Fibroblast of skin of back (primary cell): ENCODE measurements around the gene UST.
"Not testable (repeated sequence)": the region's sequence is repeated elsewhere in the genome, so short reads cannot be mapped to it uniquely, and the experiment has no call there.

ENCODE experiments used
- DNase-seq: peaks from one replicate; pipeline ENCODE4 v3.0.0-alpha.2; 2013

Gene UST

GRCh38 chr6:149014631-149015534 is 268.1 kb downstream of the UST start:
- peak; percentile 80 for DNase-seq

DNA sequence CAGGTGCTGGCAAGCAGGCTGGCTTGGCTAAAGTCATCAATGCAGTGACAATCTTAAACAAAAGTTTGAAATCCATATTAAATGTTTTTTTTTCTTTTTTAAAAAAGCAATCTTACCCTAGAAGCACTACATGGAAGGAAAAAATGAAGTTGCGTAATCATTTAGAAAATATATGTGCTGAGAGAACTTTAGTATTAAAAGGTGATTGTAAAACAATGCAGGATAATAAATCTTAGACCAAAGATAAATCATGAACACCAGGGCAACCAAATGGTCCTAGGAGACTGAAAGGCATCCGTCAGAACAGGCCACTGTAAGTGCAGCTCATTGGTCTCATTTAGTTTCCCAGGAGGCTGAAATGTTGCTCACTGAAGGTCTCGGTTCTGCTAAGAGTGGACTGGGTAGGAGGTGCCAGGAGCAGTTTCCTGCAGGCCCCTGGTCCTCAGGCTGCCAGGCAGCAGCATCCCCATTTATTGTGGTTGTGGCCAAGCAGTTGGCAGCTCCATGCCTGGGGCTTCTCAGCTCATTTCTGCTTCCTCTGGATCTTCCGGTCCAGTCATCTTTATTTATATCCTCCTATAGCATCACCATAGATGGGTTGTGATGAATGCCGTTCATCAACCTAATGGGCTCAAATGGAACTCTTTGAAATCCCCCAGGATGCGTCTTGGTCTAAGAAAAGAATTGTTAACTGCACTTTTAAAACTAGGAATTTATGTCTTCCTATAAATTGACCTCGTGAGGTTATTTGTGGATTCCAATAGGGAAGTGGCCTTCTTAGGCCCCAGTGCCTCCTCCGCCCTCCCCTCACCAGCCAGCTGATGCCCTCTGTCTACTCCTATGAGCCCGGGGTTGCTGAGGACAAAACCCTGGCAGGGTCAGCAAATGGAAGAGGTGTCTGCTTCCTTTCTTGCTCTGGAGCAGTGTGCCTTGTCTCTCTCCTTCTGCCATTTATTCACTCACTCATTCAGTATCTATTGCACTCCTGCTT is 269.0 kb downstream of the UST start:
- peak; percentile 30 for DNase-seq

DNA sequence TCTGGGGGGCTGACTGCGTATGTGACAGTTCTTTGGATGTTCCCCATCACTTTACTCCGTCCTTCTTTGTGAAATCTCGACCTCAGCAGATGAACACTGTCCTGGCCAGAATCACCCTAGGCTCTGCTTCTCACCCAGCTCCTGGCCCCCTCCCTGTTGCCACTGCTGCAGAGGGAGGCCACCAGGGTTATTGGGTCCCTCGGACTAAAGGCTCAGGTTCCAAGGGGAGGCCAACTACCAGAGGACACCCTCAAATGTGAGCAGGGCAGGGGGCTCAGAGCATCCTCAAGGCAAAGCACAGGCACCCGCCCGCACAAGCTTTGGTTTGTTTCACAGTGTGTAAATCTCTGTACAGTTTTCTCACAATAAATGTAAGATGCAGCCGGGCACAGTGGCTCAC is 269.9 kb downstream of the UST start:
- DNase-seq: no peak

DNA sequence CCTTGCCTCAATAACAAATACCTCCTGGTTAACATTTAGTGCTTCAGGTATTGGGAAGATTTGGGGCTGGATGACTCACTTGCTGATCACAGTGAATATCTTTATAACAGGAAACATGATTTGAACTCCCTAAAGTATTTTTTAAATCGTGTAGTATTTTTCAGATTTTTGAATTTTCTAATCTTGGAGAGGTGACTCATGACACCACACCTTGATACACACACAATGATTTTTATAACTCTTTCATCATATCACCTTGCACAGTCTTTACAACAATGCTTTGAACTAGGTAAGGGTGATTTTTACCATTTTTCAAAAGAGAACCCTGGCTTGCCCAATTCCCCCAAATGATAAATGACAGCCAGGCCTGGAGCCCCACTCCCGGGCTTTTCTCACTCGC is 273.5 kb downstream of the UST start:
- DNase-seq: no peak

DNA sequence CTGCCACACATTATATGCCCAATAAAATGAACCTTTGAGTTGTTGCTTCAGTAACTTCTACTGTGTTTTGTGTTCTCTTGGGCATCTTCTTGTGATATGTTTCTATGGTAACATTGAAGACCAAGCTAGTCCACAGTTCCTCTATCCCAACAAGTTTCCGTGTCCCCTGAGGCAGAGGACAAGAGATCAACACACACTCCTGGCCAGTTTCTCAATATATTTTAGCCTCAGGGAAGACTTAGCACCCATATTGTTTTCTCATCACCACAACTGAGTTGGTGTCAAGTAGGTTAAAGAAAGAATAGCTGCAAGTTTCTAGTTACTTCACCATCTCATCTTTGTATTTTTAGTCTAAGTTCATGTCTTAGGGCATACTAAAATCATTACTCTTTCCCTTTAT is 277.5 kb downstream of the UST start:
- DNase-seq: no peak

DNA sequence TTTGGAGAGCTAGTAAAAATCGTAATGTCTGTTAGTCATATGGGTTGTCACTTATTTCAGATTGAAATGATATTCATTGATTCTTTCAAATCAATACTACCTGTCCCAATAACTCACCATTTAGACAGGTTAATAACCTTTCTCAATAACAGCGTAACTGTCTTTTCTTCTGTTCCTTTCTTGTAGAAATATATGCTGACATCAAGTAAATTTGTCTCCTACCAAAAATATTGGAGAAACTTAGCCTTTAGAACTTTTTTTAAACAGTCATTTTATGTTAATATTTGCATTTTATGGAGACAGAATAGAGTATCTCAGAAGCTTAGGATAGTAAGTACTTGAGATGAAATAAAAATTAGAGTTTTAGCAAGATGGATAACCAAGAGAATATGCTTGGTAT is 278.2 kb downstream of the UST start:
- no peak for DNase-seq

- peak; percentile 97 for DNase-seq
These were observed 279.7 kb downstream of the UST start for GRCh38 chr6:149026530-149026942.

DNA sequence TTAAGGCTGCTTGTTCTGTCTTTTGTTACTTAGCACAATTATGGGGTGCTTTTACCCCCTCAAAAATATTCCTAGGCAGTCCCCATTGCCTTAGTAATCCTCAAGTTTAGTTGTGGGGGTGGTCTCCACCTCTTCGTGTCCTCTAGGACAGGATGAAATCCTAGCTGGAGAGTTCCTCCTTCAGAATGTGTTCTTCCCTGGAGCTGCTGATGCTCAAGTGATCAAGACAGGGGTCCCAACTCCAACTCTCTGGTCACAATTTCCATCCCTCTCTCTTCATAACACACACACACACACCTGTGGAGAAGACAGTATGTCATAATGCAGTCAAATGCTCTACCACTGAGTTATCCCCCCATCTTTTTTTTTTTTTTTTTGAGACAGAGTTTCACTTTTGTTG is 280.7 kb downstream of the UST start:
- no peak for DNase-seq

- DNase-seq: peak; percentile 84
These were observed 282.1 kb downstream of the UST start for GRCh38 chr6:149028767-149029405.

DNA sequence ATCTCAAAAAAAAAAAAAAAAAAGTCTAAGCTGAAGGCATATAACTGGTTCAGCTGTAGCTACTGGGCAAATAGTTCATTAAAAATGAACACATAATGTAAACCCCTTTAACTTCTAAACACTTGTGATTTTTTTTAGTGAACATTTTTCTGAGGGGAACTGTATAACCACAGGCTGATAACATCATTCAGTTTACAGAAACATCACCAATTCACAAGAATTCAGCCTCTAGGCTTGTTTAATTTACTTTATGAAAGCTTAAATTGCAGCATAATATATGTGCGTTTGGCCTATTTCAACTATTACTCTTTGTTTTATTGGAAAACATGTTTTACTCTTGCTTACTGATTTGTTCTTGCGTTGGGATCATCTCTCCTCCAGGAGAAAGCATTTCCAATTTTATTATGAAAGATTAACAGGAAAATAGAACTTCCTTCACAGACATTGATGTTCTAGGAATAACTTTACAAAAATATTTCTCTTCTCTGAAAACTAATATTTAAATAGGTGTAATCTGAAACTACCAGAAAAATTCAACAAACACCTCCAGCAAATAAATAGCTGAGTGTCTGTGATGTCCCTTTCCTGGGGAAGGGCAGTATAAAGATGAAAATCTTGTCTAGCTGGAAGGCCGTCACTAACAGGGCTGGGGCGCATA is 284.5 kb downstream of the UST start:
- DNase-seq: no peak

DNA sequence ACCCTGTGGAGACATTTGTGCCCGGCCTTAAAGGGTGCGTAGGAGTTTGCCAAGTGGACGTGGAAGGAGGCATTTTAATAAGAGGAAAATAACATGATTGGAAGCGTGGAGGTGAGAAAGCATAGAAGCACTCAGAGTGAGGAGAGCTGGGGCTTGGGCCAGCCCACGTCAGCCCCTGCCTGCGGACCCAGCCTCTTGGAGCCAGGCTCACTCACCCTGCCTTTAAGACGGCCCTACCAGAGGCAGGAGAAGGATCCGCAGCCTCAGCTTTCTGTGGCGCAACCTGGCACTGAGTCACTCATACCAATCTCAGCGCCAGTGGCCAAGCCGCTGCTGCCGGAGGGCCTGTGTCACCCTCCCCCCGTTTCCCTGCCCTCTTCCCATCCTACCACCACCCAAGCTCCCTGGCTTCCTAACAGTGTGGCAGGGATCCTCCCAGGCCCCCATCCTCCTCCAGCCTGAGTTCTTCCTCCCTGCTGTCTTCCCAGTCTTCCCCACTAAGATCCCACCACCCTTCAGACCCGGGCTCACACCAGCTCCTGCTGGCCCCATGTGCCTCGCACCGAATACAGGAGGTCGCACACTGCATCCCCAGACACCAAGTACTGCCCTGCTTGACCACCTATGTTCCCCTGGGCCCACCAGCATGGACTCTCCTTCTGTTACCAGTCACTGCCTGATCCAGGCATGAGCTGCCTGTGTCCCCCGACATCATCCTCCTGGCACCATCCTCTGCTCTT is 285.2 kb downstream of the UST start:
- DNase-seq: peak; percentile 92

GRCh38 chr6:149032599-149033405 is 286.0 kb downstream of the UST start:
- DNase-seq: peak; percentile 97

- DNase-seq: no peak
These were observed 286.6 kb downstream of the UST start for GRCh38 chr6:149033454-149033853.

- no peak for DNase-seq
These were observed 288.9 kb downstream of the UST start for GRCh38 chr6:149035766-149036165.

DNA sequence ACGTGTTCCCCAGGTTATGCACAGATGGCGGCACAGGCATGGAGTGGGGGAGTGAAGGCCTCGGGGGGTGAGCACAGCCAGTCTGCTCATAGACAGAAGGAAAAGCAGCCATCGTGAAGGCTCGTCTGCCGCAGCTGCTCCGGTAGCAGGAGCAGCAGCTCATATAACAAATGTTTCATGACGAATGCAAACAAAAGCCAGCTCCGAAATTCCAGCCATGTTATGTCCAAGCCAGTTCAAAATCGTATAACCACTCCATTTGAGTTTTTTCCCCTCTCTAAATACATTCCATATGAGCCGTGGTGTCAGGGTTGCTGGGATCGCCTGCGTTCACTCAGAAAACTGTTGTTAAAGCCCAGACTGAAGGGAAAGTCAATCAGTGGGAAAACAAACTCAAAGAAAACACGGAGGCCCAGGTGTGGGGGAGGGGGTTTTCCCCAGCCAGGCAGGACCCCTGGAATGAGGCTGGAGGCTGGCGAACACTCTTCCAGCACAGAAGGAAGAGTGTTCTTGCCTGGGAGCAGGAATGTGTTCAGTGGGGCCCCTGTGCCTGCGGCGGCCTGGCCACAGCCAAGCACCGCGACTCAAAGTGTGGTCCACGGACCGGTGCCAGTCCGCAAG is 290.3 kb downstream of the UST start:
- DNase-seq: peak; percentile 78

GRCh38 chr6:149039025-149039424 is 292.2 kb downstream of the UST start:
- not testable (repeated sequence) for DNase-seq

DNA sequence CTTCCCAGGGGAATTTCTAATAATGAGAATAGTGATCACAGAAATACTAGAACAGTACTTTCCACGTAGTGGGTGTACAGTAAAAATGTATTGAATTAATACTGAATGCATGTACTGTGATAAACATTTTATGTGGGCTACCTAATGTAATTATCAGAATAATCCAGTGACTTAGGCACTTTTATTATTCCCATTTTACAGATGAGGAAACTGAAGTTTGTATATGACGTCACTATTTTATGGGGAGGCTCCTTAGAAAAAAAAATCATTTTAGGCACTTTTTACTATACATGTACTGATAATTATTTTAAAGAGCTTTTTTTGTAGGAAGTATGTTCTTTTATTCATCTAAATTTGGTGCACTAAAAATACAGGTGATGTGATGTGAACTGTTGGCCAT is 295.1 kb downstream of the UST start:
- DNase-seq: no peak

DNA sequence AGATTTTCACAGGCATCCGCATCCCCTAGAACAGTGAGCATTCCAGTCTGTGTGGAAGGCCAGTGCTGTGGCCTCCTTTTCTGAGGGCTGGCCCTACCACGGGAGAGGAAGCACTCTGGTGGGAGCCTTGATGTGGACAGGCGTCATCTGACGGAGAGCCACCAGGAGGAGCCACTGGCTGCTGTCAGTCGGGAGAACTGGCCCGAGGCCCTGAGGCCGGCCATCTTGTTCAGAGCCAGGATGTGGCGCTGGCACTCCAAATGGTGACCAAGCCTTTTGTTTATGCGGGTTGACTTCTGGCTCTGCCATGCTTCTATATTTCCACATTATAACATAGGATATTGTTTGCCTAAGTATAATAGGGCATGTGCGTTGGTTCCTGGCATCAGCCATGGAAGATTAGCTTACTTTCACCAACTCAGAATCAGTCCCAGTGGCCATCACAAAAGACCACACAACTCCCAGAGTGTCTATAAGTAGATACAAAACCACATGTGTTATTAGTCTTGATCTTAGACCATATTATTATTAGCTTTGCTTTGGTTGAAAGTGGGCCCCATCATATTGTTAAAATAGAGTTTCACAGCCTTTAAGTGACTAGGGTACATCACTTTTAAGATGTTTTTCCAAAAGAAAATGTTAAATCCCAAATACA is 296.8 kb downstream of the UST start:
- no peak for DNase-seq

- peak; percentile 63 for DNase-seq
These were observed 297.7 kb downstream of the UST start for GRCh38 chr6:149044528-149044927.

DNA sequence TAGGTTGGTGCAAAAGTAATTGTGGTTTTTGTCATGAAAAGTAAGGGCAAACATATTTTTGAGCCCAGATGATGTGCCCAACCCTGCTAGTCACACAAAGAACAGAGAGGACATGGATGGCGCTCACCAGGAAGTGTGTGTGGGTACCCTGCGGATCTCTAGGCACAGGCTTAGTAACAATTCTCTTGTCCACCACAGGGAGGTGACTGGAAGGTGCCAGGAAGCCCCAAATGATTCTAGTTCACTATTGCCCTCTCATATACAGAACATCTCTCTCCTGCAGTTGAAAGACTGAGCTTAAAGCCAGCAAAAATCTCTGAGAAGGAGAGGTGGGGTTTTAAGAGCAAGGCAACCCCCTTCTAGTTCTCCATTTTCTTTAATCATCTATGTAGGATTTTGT is 298.6 kb downstream of the UST start:
- no peak for DNase-seq
